Activated CD4-positive, alpha-beta T cell treated with anti-CD3 and anti-CD28 coated beads for 36 hours (primary cell): ENCODE results near the gene AGBL1. TPM values are rescaled to one million over a fixed set of nuclear protein-coding genes. Genes with fewer than 3 reads are reported as not detected.
A peak's percentile ranks its signal among the peaks of the same experiment; 100 is the strongest.

Source experiments
- ATAC-seq: fragments of 200-7000 bp; cut with Tn5 transposase; one replicate; pipeline ENCODE4 v1.10.0; 2021; ENCODE audit warnings: mild to moderate bottlenecking, moderate library complexity
- CTCF ChIA-PET: fragments of 350-600 bp; sonication (Branson Sonifier 250); formaldehyde crosslinking; loops from one replicate; lab custom pipeline; 2021; ENCODE audit warnings: antibody characterized with exemption; lab: Charles Lee
- POLR2A ChIA-PET: fragments of 350-600 bp; sonication (Branson Sonifier 250); formaldehyde crosslinking; loops from one replicate; lab custom pipeline; 2021; ENCODE audit warnings: antibody characterized with exemption, inconsistent platforms; lab: Charles Lee
- DNase-seq: peaks from one replicate; pipeline ENCODE4 v3.0.0-alpha.2; 2020
- H3K27ac Mint-ChIP-seq: one replicate; pipeline ENCODE4 v1.8.0; 2021; ENCODE audit warnings: mixed read lengths
- H3K27me3 Mint-ChIP-seq: one replicate; pipeline ENCODE4 v1.8.0; 2021; ENCODE audit warnings: mixed read lengths
- H3K36me3 Mint-ChIP-seq: one replicate; pipeline ENCODE4 v1.8.0; 2021; ENCODE audit warnings: low read depth, mixed read lengths
- H3K4me1 Mint-ChIP-seq: one replicate; pipeline ENCODE4 v1.8.0; 2021; ENCODE audit warnings: mixed read lengths
- H3K4me3 Mint-ChIP-seq: one replicate; pipeline ENCODE4 v1.8.0; 2021; ENCODE audit warnings: mild to moderate bottlenecking, moderate library complexity, mixed read lengths
- H3K9me3 Mint-ChIP-seq: one replicate; pipeline ENCODE4 v1.8.0; 2021; ENCODE audit warnings: low read depth, mixed read lengths
- intact Hi-C, 2 experiments: fragments of 100-400 bp; cut with DNase I in 1 of 2; cut with micrococcal nuclease in 1 of 2; formaldehyde crosslinking; loops; one replicate each; pipeline versions ENCODE4 v1.14.2 to v1.15.1; 2022 to 2024; cut with DNase I, micrococcal nuclease
- total RNA-seq, 2 experiments: library from RNA; stranded (reverse); gene quantifications; one replicate each; pipeline ENCODE4 v1.2.3, GENCODE V29; 2021

AGBL1 gene
- total RNA-seq, 2 experiments from 2014 or later: 0.04 to 0.05 TPM

GRCh38 chr15:86311568-86312280 lies 232.1 kb downstream of the AGBL1 start:
- peaks cover 19% of the 10 kb centered on the region for H3K27me3 Mint-ChIP-seq
- CTCF ChIA-PET: no interaction called here
- no peaks in the 10 kb centered on the region for H3K9me3 Mint-ChIP-seq
- no peak for DNase-seq
- POLR2A ChIA-PET: no interaction called here
- intact Hi-C loops: no loop called here
- no peak overlapping the region for H3K27ac Mint-ChIP-seq
- peaks cover 8% of the 10 kb centered on the region for H3K4me1 Mint-ChIP-seq
- H3K36me3 Mint-ChIP-seq: no peaks in the 10 kb centered on the region
- no peak overlapping the region for H3K4me3 Mint-ChIP-seq
- ATAC-seq: peak; percentile 70

DNA sequence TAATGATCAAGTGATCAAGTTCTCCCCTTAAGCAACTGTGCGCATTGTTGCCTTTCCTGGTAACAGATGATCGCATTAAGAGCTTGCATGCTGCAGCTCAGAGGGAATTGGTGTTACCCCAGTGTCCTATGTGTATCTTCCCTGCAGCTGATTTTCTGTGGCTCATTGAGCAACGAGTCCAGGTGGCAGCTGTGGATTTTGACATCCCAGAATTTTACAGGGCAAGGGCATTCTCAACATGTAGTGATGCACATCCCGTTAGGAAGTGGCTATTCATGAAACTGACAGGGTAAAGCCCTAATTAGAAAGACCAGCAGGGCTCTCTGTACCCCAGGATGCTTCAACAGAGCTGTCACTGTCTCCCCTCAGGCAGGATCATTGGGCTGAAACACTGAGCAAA lies 232.8 kb downstream of the AGBL1 start:
- Mint-ChIP-seq H3K4me3 (no peak overlapping the region), H3K36me3 (no peaks in the 10 kb centered on the region), H3K9me3 (no peaks in the 10 kb centered on the region), H3K4me1 (peaks cover 13% of the 10 kb centered on the region), H3K27ac (no peak overlapping the region), H3K27me3 (peaks cover 22% of the 10 kb centered on the region)
- ATAC-seq (no peak), DNase-seq (no peak)
- CTCF ChIA-PET: interaction anchor here (1.4 kb wide), 1 partner anchor 15 kb away, joined by 3 read pairs; no protein-coding TSS in a partner anchor
- POLR2A ChIA-PET: interaction anchor here (0.6 kb wide), 1 partner anchor 429 kb away, joined by 3 read pairs; no protein-coding TSS in a partner anchor
- intact Hi-C loops: no loop called here

- ChIA-PET POLR2A (no interaction called here), CTCF (interaction anchor here (0.6 kb wide), 1 partner anchor 119 kb away, joined by 3 read pairs; no protein-coding TSS in a partner anchor)
- peaks cover 21% of the 10 kb centered on the region for H3K27me3 Mint-ChIP-seq
- H3K4me3 Mint-ChIP-seq: no peak overlapping the region
- H3K27ac Mint-ChIP-seq: no peak overlapping the region
- no peaks in the 10 kb centered on the region for H3K36me3 Mint-ChIP-seq
- peaks cover 3% of the 10 kb centered on the region for H3K9me3 Mint-ChIP-seq
- DNase-seq (no peak), ATAC-seq (no peak)
- intact Hi-C loops: no loop called here
- peaks cover 13% of the 10 kb centered on the region for H3K4me1 Mint-ChIP-seq
Measured at GRCh38 chr15:86316216-86316615, 236.5 kb downstream of the AGBL1 start.

- Mint-ChIP-seq H3K4me1 (peaks cover 13% of the 10 kb centered on the region), H3K27me3 (peaks cover 21% of the 10 kb centered on the region), H3K27ac (no peak overlapping the region), H3K36me3 (no peaks in the 10 kb centered on the region), H3K9me3 (peaks cover 3% of the 10 kb centered on the region), H3K4me3 (no peak overlapping the region)
- ChIA-PET CTCF (no interaction called here), POLR2A (no interaction called here)
- DNase-seq: no peak
- intact Hi-C loops: no loop called here
- no peak for ATAC-seq
Measured at GRCh38 chr15:86316726-86317383, 237.2 kb downstream of the AGBL1 start.

DNA sequence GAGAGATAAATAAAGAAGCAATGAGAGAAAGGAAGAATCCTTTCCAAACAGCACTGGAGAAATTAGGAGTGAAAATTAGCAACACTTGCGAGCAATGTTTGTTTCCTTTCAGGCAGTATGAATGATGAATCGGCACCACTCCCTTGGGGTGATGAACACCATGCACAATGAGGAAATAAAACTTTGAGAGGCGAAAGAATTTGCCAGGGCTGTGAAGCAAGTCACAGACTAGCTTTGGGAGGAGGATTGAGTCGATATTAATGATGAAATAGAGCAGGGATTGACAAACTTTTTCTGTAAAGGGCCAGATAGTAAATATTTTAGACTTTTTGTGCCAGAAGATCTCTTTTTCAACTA lies 237.7 kb downstream of the AGBL1 start:
- intact Hi-C loops: no loop called here
- H3K27ac Mint-ChIP-seq: no peak overlapping the region
- DNase-seq (no peak), ATAC-seq (no peak)
- H3K4me3 Mint-ChIP-seq: no peak overlapping the region
- H3K9me3 Mint-ChIP-seq: peaks cover 3% of the 10 kb centered on the region
- H3K4me1 Mint-ChIP-seq: peaks cover 13% of the 10 kb centered on the region
- H3K27me3 Mint-ChIP-seq: peaks cover 21% of the 10 kb centered on the region
- no peaks in the 10 kb centered on the region for H3K36me3 Mint-ChIP-seq
- ChIA-PET POLR2A (no interaction called here), CTCF (no interaction called here)

DNA sequence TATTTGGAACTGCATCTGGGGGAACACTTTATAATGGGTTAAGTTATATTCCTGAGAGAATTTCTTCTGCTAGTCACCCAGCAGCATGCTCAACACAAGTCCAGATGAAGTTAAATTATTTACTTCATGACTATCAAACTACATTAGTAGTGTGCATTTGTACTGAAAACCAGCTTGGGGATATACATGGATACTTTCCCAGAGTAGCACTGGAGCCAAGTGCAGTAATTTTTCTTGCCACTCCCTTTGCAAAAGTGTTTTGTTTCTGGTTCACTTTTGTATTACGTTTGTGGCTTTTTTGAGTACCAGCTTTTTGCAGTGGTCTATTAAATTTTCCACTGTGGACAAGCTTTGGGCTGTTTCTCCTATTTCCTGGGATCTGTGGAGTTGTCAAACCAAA lies 243.0 kb downstream of the AGBL1 start:
- DNase-seq (no peak), ATAC-seq (no peak)
- H3K9me3 Mint-ChIP-seq: peaks cover 3% of the 10 kb centered on the region
- ChIA-PET CTCF (no interaction called here), POLR2A (no interaction called here)
- peaks cover 14% of the 10 kb centered on the region for H3K27me3 Mint-ChIP-seq
- H3K4me1 Mint-ChIP-seq: no peaks in the 10 kb centered on the region
- H3K4me3 Mint-ChIP-seq: no peak overlapping the region
- H3K27ac Mint-ChIP-seq: no peak overlapping the region
- H3K36me3 Mint-ChIP-seq: no peaks in the 10 kb centered on the region
- intact Hi-C loops: no loop called here

DNA sequence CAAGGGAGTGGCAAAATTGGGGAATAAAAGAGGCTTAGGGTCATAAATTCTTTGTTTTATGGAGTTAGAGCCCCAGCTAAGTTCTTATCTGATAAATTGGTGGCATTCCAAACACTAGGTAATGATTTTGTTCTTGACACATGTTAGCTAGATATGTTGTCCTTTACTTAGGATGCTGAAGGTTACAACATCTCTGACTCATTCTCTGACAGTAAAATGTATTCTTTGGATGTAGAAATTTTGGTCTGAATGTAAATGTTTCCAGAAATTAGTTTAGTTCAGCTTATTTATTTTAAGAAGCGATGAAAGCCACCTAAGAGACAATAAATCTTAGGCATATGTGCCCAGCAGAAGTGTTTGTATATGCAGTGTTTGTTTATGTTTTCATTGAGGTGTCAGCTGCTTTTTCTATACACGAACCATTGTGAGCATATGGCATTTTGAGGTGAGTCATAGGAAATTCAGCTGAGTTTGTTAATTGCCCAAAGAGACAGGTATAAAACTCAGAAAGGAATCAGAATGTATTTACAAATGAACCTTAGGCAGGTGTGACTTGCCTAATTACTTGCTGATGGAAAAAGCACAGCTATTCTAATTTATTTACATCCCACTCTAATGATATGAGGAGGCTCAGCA lies 247.7 kb downstream of the AGBL1 start:
- intact Hi-C loops: no loop called here
- Mint-ChIP-seq H3K36me3 (no peaks in the 10 kb centered on the region), H3K27me3 (peaks cover 15% of the 10 kb centered on the region), H3K4me1 (no peaks in the 10 kb centered on the region), H3K9me3 (peaks cover 11% of the 10 kb centered on the region), H3K27ac (no peak overlapping the region), H3K4me3 (no peak overlapping the region)
- DNase-seq (no peak), ATAC-seq (no peak)
- CTCF ChIA-PET: no interaction called here
- POLR2A ChIA-PET: no interaction called here

GRCh38 chr15:86328658-86329057 lies 249.0 kb downstream of the AGBL1 start:
- DNase-seq: no peak

DNA sequence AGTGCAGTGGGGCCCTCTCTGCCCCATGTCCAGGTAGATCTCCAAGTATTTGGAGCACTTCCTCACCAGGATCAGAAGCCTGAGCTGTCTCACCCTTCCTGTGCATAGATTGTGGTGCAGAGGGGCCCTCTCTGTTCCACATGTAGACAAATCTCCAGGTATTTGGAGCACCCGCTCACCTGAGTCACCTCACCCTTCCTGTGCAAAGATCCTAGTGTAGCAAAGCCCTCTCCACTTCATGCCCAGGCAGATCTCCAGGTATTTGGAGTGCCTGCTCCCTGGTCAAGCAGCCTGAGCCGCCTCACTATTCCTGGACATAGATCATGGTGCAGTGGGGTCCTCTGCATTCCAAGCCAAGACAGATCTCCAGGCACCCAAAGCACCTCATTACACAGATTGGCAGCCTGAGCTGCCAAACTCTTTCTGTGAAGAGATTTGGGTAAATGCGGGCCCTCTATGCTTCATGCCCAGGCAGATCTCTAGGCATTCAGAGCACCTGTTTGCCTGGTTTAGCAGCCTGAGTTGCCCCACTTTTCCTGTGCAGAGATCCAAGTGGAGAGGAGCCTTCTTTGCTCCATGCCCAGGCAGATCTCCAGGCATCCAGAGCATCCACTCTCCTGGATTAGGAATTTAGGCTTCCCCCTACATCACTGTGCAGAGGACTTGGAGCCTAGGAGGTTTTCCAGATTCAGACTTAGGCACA lies 249.8 kb downstream of the AGBL1 start:
- ATAC-seq: no peak
- peaks cover 10% of the 10 kb centered on the region for H3K4me1 Mint-ChIP-seq
- peaks cover 15% of the 10 kb centered on the region for H3K27me3 Mint-ChIP-seq
- no peak for DNase-seq
- CTCF ChIA-PET: no interaction called here
- no peaks in the 10 kb centered on the region for H3K36me3 Mint-ChIP-seq
- no peak overlapping the region for H3K27ac Mint-ChIP-seq
- H3K4me3 Mint-ChIP-seq: no peak overlapping the region
- peaks cover 13% of the 10 kb centered on the region for H3K9me3 Mint-ChIP-seq
- intact Hi-C loops: loop anchor here in 1 of 2 experiments (10.0 kb wide), 1 partner anchor 325 kb away; no protein-coding TSS in a partner anchor
- POLR2A ChIA-PET: no interaction called here

More at GRCh38 chr15:86328658-86329057, 249.0 kb downstream of the AGBL1 start:
- Mint-ChIP-seq H3K36me3 (no peaks in the 10 kb centered on the region), H3K4me1 (peaks cover 5% of the 10 kb centered on the region), H3K27ac (no peak overlapping the region), H3K27me3 (peaks cover 15% of the 10 kb centered on the region), H3K4me3 (no peak overlapping the region), H3K9me3 (peaks cover 11% of the 10 kb centered on the region)
- CTCF ChIA-PET: no interaction called here
- POLR2A ChIA-PET: no interaction called here
- intact Hi-C loops: no loop called here
- no peak for ATAC-seq

- ChIA-PET CTCF (no interaction called here), POLR2A (no interaction called here)
- DNase-seq (no peak), ATAC-seq (peak; percentile 33)
- intact Hi-C loops: loop anchor here in 1 of 2 experiments (10.0 kb wide), 1 partner anchor 321 kb away; no protein-coding TSS in a partner anchor
- peaks cover 16% of the 10 kb centered on the region for H3K4me1 Mint-ChIP-seq
- no peaks in the 10 kb centered on the region for H3K36me3 Mint-ChIP-seq
- H3K4me3 Mint-ChIP-seq: no peak overlapping the region
- peaks cover 7% of the 10 kb centered on the region for H3K27me3 Mint-ChIP-seq
- peak overlapping the region; percentile 5 for H3K27ac Mint-ChIP-seq
- H3K9me3 Mint-ChIP-seq: peaks cover 11% of the 10 kb centered on the region
Measured at GRCh38 chr15:86333819-86334218, 254.1 kb downstream of the AGBL1 start.
